HK-2 (cell line): ENCODE measurements around the gene CYGB.
"Not testable (repeated sequence)": the region's sequence is repeated elsewhere in the genome, so short reads cannot be mapped to it uniquely, and the experiment has no call there.

Experiments used
- DNase-seq: peaks from one replicate; pipeline ENCODE4 v3.0.0-alpha.2; 2018; ENCODE audit not compliant: unreplicated experiment

CYGB gene

DNA sequence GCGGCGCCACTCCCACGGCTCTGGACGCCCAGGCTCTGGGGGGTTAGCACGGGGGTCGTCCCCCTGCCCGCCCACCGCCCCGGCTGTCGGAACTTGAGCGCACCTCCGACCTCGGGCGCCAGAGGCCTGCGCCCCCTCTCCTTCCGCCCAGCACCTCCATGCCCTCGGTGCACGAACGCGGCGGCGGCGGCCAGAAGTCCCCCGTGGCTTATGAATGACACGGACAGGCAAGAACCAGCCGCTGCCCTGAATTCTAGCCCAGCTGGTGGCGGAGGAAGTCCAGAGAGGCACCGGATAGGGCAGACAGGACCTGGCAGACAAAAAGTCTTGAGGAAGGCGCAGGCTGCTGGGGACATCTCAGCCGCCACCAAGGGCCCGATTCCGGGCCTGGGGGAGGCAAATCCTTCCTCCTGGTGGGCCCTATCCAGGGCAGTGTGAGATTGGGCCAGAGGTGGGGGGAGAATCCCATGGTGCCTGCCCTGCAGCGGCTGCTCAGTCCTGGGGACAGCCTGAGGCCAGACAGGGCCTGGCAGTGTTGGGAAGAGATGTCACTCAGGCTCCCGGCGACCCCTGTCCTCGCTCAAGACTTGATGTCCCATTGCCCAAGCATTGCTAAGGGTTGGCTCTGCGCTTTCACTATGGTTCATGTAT lies 897 bp upstream of the CYGB start:
- DNase-seq: no peak

DNA sequence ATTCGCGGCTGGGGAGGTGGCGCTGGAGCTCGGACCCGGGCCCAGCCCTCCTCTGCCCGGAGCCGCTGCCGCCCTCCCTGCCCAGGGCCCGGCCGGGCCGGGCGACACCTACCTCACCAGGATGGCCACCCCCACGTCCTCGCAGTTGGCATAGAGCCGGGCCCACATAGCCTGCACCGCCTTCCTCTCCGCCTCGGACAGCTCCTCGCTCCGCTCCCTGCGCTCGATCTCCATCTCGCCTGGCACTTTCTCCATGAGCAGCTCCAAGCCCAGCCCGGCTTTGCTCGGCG lies 276 bp downstream of the CYGB start:
- DNase-seq: no peak

DNA sequence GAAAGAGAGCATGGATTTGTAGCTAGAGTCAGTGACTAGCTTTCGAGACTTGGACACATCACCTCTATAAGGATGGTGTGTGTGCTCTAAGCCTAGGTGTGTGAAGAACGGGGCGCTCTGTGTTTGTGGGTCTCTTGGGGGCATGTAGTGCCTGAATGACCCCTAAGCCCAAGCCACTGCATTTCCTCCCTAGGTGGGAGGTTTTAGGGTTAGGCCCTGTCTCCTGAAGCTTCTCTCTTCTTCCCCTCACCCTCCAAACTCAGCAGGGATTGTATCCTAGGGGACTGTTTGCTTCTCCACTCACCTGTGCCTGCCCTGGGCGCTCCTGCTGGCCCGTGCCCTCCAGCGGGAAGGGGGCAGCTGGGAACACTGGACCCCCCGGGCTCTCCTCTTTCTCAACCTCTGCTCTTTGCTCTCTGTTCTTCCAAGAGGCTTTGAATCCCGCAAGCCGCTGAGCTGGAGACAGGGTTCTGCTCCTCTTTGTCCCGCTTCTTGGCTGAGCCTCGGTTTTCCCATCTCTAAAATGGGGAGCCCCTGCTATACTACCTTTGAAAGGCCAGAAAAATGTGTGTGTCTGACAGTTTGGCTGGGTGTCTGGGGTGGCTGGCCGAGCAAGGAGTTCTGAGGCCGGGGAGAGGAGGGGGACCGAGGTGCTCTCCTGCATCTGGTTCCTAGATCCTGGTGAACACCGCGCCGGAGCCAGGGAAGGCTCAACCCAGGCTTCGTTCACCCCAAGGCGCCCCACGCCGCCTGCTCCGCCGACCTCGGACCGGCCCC lies 810 bp downstream of the CYGB start:
- no peak for DNase-seq

DNA sequence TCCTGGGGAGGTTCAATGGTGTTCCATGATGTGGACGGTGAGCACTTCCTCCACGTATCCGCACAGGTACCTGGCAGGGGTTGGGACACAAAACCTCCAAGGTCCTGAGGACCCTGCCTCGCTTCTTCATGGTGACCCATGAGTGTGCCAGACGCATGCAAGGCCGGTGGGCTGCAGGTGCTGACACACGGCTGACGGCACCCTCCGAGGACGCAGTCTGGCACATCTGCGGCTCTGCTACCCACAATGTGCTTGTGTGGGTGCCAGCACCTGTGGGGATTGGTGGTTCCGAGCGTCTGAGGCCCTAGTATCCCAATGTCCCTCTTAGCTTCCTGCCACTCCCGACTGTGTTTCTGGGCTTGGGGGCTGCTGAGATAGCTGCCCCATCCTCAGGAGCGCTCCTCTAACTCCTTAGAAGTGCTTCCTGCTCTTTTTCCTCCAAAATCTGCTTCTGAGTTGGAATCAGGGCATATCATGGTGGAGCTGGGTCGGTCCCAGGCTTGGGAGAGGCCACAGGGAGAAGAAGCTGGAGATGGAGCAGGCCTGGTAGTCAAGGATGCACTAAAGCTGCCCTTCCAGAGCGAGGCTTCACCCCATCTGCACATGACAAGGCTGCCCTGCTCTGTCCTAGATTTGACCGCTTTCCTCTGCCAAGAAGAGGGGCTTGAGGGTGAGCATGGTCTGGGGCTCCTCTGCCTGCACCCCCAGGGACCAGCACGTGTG lies 1.6 kb downstream of the CYGB start:
- DNase-seq: no peak

DNA sequence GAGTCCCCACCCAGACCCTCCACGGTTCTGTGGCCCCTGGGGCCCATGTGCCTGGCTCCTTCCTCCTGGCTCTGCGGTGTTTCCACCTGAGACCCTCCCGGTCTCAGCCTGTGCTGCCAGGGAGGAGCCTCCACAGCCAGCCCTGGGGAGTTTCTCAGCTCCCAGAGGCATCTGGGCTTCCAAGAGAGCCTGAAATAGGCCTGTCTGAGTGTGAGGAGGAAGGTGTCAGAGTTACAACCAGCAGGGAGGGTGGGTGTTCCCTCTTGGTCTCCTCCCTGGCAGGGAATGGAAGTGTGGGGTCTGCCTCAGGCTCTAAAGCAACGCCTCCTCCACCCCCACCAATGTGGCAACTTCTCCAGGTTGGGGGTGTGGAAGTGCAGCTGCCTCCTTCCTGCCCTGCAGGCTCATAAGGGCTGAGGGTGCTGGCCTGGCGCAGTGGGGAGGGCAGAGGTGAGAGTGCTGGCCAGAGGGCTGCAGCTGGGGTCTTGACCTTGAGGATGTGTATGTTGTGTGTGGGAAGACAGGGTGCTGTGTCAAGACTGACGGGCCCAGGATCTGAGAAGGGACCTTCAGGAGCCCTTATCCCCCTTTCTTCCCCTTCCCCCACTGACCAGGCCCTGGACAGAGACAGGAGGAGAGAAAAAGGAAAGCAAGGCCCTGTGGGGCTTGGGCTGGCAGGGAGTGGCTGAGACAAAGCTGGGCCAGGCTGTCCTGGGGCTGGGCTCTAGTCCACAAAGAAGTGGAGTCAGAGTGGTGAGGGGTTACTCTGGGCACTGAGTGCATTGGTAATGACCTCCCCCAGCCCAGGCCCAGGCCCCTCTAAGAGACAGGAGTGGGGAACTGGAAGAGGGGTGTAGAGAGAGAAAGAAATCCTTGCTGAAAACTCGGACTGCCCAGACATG lies 2.4 kb downstream of the CYGB start:
- DNase-seq: no peak

DNA sequence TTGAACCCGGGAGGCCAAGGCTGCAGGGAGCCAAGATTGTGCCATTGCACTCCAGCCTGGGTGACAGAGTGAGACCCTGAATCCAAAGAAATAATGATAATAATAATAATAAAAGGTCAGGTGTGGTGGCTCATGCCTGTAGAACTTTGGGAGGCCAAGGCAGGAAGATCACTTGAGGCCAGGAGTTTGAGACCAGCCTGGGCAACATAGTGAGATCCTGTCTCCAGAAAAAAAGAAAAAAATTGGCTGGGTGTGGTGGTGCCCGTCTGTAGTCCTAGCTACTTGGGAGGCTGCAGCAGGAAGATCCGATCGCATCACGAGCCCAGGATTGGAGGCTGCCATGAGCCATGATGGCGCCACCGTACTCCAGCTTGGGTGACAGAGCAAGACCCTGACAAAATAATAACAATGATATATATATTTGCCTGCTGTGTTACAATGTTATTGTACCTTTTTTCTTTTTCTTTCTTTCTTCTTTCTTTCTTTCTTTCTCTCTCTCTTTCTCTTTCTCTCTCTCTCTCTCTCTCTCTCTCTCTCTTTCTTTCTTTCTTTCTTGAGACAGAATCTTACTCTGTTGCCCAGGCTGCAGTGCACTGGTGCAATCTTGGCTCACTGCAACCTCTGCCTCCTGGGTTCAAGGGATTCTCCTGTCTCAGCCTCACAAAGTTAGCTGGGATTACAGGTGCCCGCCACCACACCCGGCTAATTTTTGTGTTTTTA lies 3.7 kb downstream of the CYGB start:
- DNase-seq: not testable (repeated sequence)

DNA sequence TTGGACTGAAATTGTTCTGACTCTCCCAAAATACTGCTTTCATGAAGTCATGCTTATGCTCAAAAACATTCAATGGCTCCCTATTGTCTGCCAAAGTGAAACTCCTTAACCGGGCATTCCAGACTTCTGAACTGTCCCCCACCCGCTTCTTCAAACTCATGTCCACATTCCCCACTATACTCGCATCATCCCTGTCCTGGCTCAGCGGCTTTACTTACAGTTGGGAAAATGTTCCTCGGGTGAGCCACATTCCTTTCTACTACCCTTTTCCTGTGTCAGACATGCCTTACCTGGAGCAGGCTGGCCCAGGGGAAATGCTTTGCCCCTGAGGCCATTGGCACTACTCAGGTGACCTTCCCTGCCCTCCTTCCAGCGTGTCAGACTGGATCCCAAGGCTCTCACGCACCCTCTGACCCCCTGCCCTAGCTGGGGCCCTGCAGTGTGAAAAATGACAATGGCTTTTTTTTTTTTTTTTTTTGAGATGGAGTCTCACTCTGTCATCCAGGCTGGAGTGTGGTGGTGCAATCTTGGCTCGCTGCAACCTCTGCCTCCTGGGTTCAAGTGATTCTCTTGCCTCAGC lies 5.3 kb downstream of the CYGB start:
- DNase-seq: no peak

DNA sequence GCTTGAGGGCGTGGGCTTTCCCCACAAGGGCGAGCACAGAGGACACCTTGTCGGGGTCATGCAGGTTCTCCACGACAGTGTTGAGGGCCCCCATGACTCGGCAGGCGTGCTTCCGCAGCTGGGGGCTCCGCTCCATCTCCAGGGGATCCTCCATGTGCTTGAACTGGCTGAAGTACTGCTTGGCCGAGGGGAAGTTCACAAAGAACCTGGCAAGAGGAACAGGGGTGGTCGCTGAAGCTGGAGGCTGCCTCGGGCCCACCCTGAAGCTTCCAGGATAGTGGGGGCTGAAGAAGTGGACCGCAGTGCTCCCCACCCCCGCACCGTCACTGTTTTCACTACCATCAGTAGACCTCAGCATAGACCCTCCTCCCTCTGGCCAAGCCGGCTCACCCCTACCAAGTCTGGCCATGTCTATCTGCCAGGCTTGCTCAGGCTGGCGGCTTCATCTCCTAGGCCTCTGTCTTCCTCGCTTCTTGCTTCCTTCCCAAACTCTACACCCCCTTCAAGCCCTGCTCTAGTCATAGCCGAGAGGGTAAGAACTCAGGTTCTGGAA lies 5.9 kb downstream of the CYGB start:
- no peak for DNase-seq

DNA sequence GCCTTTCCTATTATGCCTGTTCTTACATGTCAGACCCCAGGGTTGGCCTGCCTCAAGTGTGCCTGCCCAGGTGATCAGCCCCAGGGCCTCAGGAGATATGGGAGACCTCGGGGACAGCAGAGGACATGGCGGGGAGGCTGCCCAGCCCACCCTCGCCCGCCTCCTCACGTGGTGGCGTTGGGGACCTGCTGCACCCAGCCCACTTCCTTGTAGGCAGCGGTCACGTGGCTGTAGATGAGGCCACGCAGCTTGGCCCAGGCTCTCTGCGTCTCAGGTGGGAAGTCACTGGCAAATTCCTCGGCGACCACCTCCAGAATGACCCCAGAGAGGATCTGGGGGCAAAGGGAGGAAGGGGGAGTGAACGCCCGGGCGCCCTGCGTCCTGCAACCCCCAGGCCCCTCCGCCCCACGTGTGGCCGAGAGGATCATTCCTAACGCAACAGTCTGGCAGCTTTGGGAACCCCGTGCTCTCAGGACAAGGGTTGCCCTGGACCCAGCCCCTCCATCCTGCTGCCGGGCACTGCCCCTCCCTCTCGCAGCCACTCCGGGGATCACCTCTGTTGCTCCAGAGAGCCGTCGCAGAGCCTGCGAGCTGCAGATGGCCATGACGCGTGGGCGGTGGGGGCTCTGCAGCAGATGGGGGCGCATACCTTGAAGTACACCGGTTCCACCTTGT lies 6.6 kb downstream of the CYGB start:
- no peak for DNase-seq

DNA sequence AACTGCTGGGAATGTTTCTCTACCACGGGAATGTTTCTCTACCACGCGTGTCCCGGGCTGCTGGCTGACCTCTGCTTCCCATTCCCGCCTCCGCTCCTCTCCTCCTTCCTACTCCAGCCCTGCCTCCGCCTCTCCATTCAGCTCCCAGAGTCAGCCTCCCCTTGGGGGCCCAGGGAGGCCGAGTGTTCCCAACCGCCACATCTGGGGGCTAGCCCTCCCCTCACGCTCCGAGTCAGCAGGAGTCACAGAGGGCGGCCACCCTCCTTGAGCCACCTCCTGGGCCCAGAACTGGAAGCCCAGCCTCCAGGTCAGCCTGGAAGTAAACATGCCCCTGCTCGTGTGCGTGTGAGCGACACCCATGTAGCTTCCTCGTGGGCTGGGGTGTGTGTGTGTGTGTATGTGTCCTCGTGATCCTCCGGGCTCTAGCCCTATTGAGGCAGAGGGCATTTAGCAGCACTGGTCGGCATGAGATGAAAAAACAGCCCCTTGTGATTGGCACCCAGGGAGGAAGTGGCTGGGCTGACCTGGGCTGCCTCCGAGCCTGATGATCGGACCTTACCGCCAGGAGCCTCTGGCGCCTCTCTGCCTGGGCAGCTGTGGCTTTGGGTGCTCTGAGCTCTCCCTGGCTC lies 7.3 kb downstream of the CYGB start:
- DNase-seq: peak; percentile 33

DNA sequence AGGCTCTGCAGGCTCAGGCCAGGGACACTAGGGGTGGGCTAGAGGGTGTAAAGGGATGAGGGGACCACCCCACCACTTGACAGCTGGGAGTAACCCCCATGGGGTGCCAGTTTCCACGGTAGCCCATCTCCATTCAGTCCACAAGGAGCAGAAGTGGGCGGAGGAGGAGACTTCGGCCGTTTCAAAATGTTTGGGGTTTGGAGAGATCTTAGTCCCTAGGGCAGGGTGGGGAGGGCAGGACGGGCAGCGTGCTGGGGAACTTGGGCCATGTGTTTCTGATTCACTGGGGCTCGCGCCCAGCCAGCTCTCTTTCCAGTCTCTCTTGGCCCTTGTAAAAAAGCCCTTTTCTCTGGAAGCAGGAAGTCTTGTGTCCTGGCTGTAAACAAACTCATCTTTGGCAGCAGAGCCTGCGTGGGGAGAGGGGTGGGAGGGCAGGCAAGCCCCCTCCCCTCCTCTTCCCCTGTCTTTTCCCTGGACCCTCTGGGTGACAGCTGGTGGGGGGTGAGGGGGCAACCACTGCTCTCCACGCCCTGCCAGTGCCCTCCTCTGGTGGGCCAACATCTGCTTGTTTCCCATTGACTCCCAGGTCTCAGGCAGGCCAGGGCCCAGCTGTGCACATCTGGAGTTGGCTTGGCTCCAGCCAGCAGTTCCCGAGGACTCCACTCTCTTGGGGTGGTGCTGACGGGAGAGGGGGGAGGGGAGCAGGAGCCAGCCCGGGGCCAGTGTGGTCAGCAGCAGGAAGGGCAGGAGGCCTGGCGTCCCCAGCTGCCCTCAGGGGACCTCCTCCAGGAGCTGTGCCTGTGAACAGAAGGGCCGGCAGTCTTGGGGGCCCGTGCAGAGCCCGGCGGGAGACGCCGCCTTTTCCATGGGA lies 8.1 kb downstream of the CYGB start:
- DNase-seq: no peak

DNA sequence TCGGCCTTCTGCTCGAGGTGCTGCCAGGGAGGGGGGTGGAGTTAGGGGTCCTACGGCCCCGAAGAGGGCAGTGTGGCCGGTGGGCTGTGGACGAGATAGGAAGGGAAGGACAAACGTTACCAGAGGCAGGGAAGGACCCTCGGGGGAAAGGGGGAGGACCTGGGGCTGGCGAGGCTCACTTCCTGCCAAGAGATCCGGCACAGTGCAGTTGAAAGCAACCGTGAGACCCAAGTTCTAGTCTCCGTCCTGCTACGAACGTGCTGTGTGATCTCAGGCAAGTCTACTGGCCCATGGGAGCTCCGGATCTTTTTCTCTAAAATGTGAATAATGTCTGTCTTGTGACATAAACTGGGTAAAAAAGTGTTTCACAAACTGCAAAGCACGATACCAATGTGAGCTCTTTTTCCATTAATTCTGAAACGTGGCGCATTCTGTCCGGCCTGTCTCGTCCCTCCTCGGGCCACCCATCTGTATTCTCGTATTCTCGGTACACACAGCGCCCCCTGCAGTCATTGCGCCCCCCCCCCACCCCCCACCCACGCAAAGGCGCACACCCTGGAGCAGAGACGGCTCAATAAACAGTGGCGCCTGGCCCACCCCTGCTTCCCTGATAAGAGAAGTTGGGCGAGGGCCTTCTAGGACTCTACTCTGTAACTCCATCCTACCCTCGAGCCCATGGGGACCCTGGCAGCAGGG lies 8.8 kb downstream of the CYGB start:
- no peak for DNase-seq

DNA sequence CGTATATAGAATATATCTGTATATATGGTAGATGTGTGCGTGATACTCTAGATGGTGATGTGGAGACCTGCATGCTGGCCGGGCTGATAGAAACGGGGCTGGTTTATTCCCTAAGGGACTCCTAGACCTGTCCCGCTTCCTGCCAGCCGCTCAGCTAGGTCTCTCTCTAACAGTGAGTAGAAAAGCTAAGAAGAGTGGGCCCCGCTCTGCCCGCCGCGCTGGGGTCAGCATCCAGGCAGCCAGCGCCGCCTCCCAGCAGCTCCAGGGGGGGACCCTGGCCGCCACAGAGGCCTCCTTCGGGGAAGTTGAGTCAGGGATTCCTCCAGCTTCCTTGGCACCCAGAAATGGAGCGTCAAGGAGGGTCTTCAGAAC lies 9.4 kb downstream of the CYGB start:
- no peak for DNase-seq

DNA sequence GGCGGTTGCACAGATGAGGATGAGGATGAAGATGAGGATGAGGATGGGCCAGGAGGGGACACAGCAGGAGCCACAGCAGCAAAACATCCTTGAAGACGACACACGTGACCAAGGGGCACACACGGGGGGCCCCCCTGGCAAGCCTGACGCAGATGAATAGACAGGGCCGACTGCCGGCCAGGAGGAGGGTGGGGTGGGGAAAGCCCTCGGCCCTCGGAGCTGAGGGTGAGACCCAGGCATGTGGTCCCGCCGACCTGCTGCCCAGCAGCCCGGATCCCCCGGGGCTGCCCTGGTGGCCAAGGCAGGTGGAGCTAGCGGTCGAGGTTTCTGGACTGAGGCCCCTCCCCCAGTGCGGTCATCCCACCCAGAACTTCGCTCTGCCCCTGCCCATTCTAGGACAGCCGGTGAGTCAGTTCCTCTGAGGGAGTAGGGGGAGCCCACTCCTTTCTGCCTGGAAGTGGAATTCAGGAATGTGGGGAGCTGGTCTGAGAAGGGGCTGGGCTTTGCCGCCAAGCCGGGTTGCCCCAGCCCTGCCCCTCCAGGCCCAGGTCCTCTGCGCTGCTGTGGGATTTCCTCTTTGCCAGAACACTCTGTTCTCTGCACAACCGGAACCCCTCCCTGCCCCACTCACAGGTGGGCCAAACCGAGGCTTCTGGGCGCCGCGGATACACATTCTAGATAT lies 9.9 kb downstream of the CYGB start:
- peak; percentile 82 for DNase-seq

DNA sequence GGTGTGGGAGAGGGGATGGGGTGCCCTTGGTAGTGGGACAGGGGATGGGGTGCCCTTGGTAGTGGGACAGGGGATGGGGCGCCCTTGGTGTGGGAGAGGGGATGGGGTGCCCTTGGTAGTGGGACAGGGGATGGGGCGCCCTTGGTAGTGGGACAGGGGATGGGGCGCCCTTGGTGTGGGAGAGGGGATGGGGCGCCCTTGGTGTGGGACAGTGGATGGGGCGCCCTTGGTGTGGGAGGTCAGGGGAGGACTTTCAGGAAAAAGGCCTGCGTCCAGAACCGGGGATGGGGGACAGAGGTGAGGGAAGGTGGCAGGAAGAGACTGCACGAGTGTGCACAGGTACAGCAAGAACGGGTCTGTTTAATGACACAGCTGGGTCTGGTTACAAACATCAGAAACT lies 10.5 kb downstream of the CYGB start:
- not testable (repeated sequence) for DNase-seq

DNA sequence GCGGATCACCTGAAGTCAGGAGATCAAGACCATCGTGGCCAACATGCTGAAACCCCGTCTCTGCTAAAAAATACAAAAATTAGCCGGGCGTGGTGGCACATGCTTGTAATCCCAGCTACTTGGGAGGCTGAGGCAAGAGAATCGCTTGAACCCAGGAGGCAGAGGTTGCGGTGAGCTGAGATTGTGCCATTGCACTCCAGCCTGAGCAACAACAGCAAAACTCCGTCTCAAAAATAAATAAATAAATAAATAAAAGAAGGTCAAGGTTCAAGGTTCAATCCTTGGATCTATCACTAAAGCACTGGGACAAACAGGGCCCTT lies 12.0 kb downstream of the CYGB start:
- not testable (repeated sequence) for DNase-seq

DNA sequence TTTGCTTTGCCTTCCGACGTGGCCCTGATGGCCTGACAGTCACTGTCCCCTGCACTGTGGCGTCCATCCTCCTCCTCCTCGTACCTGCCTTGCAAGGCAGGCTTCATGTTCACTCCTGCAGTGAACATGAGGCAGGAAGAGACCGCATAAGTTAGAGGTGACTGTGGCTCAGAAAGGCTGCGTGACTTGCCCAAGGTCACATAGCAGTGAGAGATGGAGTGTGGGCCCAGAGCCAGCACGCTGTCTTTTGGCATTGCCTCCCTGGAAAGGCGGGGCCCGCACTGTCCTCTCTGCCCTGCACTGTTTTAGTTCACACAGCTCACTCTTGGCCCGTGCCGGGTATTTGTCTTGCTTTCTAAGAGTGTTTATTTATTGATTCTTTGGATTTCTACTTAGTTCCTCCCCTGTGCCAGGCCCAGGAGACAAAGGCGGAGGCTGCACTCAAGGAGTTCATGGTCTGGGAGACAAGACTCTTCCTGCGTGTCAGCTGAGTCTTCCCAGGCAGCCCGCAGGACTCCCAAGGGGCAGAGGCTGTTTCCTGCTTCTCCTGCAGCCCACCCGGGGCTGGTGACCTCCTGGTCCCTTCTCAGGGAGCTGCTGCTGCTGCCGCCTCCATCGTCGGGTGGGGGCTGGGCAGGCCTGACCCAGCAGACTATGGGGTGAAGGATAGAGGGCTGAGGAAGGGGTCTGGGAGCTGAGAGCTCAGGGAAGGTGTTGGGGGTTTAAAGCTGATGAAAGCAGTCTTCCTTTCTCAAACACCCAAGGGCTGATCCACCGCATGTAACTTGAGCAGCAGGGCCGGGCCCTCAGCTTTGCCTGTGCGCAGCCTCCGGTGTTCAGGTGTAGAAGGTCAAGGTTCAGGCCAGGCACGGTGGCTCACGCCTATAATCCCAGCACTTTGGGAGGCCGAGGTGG lies 12.7 kb downstream of the CYGB start:
- no peak for DNase-seq
